ENCODE measurements around the gene CDH4. TPM values are rescaled to one million over a fixed set of nuclear protein-coding genes. Genes with fewer than 3 reads are reported as not detected.

The CDH4 gene
- total and polyA plus RNA-seq, 2 donors (not counting 1 experiment from before 2014, with no cell fraction given) = not detected

DNA sequence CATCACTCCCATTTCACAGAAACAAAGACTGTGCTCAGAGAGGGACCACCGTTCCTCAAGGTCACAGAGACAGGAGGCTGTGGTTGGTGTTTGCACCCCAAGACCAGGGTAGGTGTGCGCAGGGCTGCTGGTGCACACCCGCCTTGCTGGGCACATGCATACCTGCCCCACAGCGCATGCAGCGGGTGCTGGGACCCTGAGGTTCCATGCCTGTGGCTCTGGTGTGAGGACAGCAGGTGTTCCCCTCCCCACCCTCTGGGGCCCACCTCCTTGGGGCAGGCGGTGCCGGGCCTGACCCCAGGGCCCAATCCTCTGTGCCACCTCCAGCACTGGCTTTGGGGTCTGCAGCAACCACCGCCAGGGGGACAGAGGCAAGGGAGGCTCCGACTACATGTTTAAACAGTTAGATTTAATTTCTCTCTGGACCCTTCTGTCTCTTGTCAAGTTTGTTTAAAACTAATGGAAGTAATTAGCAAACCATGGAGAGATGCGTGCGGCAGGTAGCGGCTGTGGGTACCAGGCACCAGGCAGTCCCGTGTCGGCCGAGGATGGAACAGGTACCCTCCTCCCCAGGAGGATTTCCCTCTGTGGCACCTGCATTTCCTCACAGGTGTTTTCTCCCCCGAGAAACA, 485.9 kb downstream of the CDH4 start:
- H3K9ac ChIP-seq (ENCODE audit: low read length) = no peak overlapping the region
- H3K27ac ChIP-seq (ENCODE audit: low read length in 2 of 2) = no peak overlapping the region
- H3K4me1 ChIP-seq (ENCODE audit: control insufficient read depth in 2 of 2, insufficient read depth in 2 of 2, low read length in 2 of 2) = no peaks in the 10 kb centered on the region
- H3K4me3 Mint-ChIP-seq = no peak overlapping the region
- H3K4me3 ChIP-seq (ENCODE audit: control extremely low read depth in 1 of 5, extremely low read depth in 1 of 5, insufficient read depth in 1 of 5, low read depth in 2 of 5, low read length in 4 of 5) = no peak overlapping the region
- no peak overlapping the region for H3K27ac Mint-ChIP-seq
- ChIA-PET POLR2A (no interaction called here), CTCF (no interaction called here)
- H2AFZ ChIP-seq (ENCODE audit: insufficient read depth, low read depth, low read length, poor library complexity, severe bottlenecking) = no peak overlapping the region
- H3K4me1 Mint-ChIP-seq = no peaks in the 10 kb centered on the region
- intact Hi-C loops (cut with micrococcal nuclease) = no loop called here
- H3K27me3 ChIP-seq (replicated peaks in 1 of 4; ENCODE audit: control extremely low read depth in 1 of 4, control insufficient read depth in 3 of 4, insufficient read depth in 4 of 4, low read length in 3 of 4) = no peaks in the 10 kb centered on the region
- ATAC-seq (ENCODE audit: low read depth) (no peak), DNase-seq (no peak)
- no peak for TF ChIP-seq CTCF (IDR thresholded peaks at IDR 0.05)
- no peak for TF ChIP-seq EZH2 (IDR thresholded peaks at IDR 0.05; ENCODE audit: borderline replicate concordance, insufficient read depth, low read depth, low read length, poor library complexity, severe bottlenecking)
- no peaks in the 10 kb centered on the region for H3K79me2 ChIP-seq (ENCODE audit: control insufficient read depth, insufficient read depth, low read length)
- no peaks in the 10 kb centered on the region for H3K27me3 Mint-ChIP-seq
- 91% methylated on average over 15 of the region's 16 CpGs for WGBS (ENCODE audit: insufficient coverage)
- no peaks in the 10 kb centered on the region for H4K20me1 ChIP-seq (ENCODE audit: control insufficient read depth, insufficient read depth, low read length, poor library complexity, severe bottlenecking)
- H3K4me2 ChIP-seq (replicated peaks; ENCODE audit: low read depth, low read length, poor library complexity, severe bottlenecking) = no peak overlapping the region
- no peaks in the 10 kb centered on the region for H3K9me3 Mint-ChIP-seq (ENCODE audit: insufficient read depth)
- H3K36me3 ChIP-seq (replicated peaks in 1 of 2; ENCODE audit: control extremely low read depth in 1 of 2, control insufficient read depth in 1 of 2, extremely low read depth in 1 of 2, insufficient read depth in 2 of 2, low read length in 1 of 2) = no peaks in the 10 kb centered on the region
- H3K9me3 ChIP-seq (ENCODE audit: control extremely low read depth in 1 of 3, control insufficient read depth in 2 of 3, insufficient read depth in 1 of 3, low read length in 2 of 3) = peaks cover 0 to 13% (median 0%) of the 10 kb centered on the region in 3 donors

- Histone ChIP-seq H3K9me3 (ENCODE audit: control extremely low read depth in 1 of 3, control insufficient read depth in 2 of 3, insufficient read depth in 1 of 3, low read length in 2 of 3) (peaks cover 0 to 9% (median 0%) of the 10 kb centered on the region in 3 donors), H2AFZ (ENCODE audit: insufficient read depth, low read depth, low read length, poor library complexity, severe bottlenecking) (no peak overlapping the region), H3K79me2 (ENCODE audit: control insufficient read depth, insufficient read depth, low read length) (no peaks in the 10 kb centered on the region), H3K4me2 (replicated peaks; ENCODE audit: low read depth, low read length, poor library complexity, severe bottlenecking) (no peak overlapping the region), H3K27ac (ENCODE audit: low read length in 2 of 2) (no peak overlapping the region), H3K27me3 (replicated peaks in 1 of 4; ENCODE audit: control extremely low read depth in 1 of 4, control insufficient read depth in 3 of 4, insufficient read depth in 4 of 4, low read length in 3 of 4) (no peaks in the 10 kb centered on the region), H3K4me3 (ENCODE audit: control extremely low read depth in 1 of 5, extremely low read depth in 1 of 5, insufficient read depth in 1 of 5, low read depth in 2 of 5, low read length in 4 of 5) (no peak overlapping the region), H3K9ac (ENCODE audit: low read length) (no peak overlapping the region), H3K4me1 (ENCODE audit: control insufficient read depth in 2 of 2, insufficient read depth in 2 of 2, low read length in 2 of 2) (no peaks in the 10 kb centered on the region), H4K20me1 (ENCODE audit: control insufficient read depth, insufficient read depth, low read length, poor library complexity, severe bottlenecking) (no peaks in the 10 kb centered on the region), H3K36me3 (replicated peaks in 1 of 2; ENCODE audit: control extremely low read depth in 1 of 2, control insufficient read depth in 1 of 2, extremely low read depth in 1 of 2, insufficient read depth in 2 of 2, low read length in 1 of 2) (no peaks in the 10 kb centered on the region)
- H3K27ac Mint-ChIP-seq = no peak overlapping the region
- intact Hi-C loops (cut with micrococcal nuclease) = no loop called here
- no peaks in the 10 kb centered on the region for H3K9me3 Mint-ChIP-seq (ENCODE audit: insufficient read depth)
- DNase-seq (no peak), ATAC-seq (ENCODE audit: low read depth) (no peak)
- no peak for TF ChIP-seq CTCF (IDR thresholded peaks at IDR 0.05)
- TF ChIP-seq EZH2 (IDR thresholded peaks at IDR 0.05; ENCODE audit: borderline replicate concordance, insufficient read depth, low read depth, low read length, poor library complexity, severe bottlenecking) = no peak
- ChIA-PET CTCF (no interaction called here), POLR2A (no interaction called here)
- H3K27me3 Mint-ChIP-seq = no peaks in the 10 kb centered on the region
- no peak overlapping the region for H3K4me3 Mint-ChIP-seq
- WGBS (ENCODE audit: insufficient coverage) = 81% methylated on average over 19 of the region's 23 CpGs
- H3K4me1 Mint-ChIP-seq = no peaks in the 10 kb centered on the region
Observed at GRCh38 chr20:61738601-61739069, 486.6 kb downstream of the CDH4 start.

Measured in B cell (primary cell).